CD4-positive, alpha-beta T cell (primary cell): Measurements from ENCODE around the gene RASAL3. TPM values are rescaled to one million over a fixed set of nuclear protein-coding genes. Genes with fewer than 3 reads are reported as not detected.
"Not testable (repeated sequence)": the region's sequence is repeated elsewhere in the genome, so short reads cannot be mapped to it uniquely, and the experiment has no call there.

ENCODE experiments used
- ATAC-seq: fragments of 200-7000 bp; cut with Tn5 transposase; one replicate; pipeline ENCODE4 v1.10.0; 2022; ENCODE audit warnings: mild to moderate bottlenecking; ENCODE audit not compliant: poor library complexity
- CTCF ChIA-PET: fragments of 350-600 bp; sonication (Branson Sonifier 250); formaldehyde crosslinking; loops from one replicate; lab custom pipeline; 2021; ENCODE audit warnings: antibody characterized with exemption, inconsistent platforms; lab: Charles Lee
- POLR2A ChIA-PET: fragments of 350-600 bp; sonication (Branson Sonifier 250); formaldehyde crosslinking; loops from one replicate; lab custom pipeline; 2021; ENCODE audit warnings: antibody characterized with exemption, inconsistent platforms; lab: Charles Lee
- DNase-seq, 14 experiments: peaks; one replicate each; pipeline ENCODE4 v3.0.0-alpha.2; 2013 to 2020; ENCODE audit warnings: mixed read lengths in 2 of 14
- H3K27ac ChIP-seq, 2 donors: one replicate each; pipeline versions ENCODE4 v1.5.1 to v1.7.0; 2013; ENCODE audit warnings: low read length in 2 of 2, low read depth in 1 of 2, mild to moderate bottlenecking in 1 of 2
- H3K27me3 ChIP-seq, 2 experiments: 1 replicate in 1 of 2; 2 replicates in 1 of 2; pipeline versions ENCODE4 v1.6.1 to v1.7.0; 2013; ENCODE audit warnings: low read length in 2 of 2, control low read depth in 1 of 2, mild to moderate bottlenecking in 1 of 2, moderate library complexity in 1 of 2; ENCODE audit not compliant: insufficient read depth in 2 of 2, control insufficient read depth in 1 of 2
- H3K36me3 ChIP-seq: one replicate; pipeline ENCODE4 v1.6.1; 2013; ENCODE audit warnings: low read length, control low read depth; ENCODE audit not compliant: insufficient read depth
- H3K4me1 ChIP-seq: one replicate; pipeline ENCODE4 v1.6.1; 2013; ENCODE audit warnings: low read length, control low read depth; ENCODE audit not compliant: insufficient read depth
- H3K4me3 ChIP-seq: one replicate; pipeline ENCODE4 v1.5.1; 2013; ENCODE audit warnings: mild to moderate bottlenecking, low read length, moderate library complexity
- H3K9me3 ChIP-seq, 2 experiments: 1 replicate in 1 of 2; 2 replicates in 1 of 2; pipeline versions ENCODE4 v1.6.1 to v1.7.0; 2013; ENCODE audit warnings: low read length in 2 of 2, mild to moderate bottlenecking in 2 of 2, control low read depth in 1 of 2, moderate library complexity in 1 of 2; ENCODE audit not compliant: control insufficient read depth in 1 of 2, insufficient read depth in 1 of 2
- H3K27ac Mint-ChIP-seq: one replicate; pipeline ENCODE4 v1.8.0; 2020; ENCODE audit warnings: mixed read lengths
- H3K27me3 Mint-ChIP-seq: one replicate; pipeline ENCODE4 v1.8.0; 2021; ENCODE audit warnings: mixed read lengths
- H3K36me3 Mint-ChIP-seq: one replicate; pipeline ENCODE4 v1.8.0; 2021; ENCODE audit warnings: low read depth, mixed read lengths
- H3K4me1 Mint-ChIP-seq: one replicate; pipeline ENCODE4 v1.8.0; 2021; ENCODE audit warnings: low read depth, mixed read lengths
- H3K4me3 Mint-ChIP-seq: one replicate; pipeline ENCODE4 v1.8.0; 2020; ENCODE audit warnings: mild to moderate bottlenecking, mixed read lengths
- H3K9me3 Mint-ChIP-seq: one replicate; pipeline ENCODE4 v1.8.0; 2020; ENCODE audit warnings: mixed read lengths
- CTCF ChIP-seq: fragments of 200-600 bp; IDR thresholded peaks from one replicate; pipeline ENCODE4 v1.8.0; 2022; ENCODE audit warnings: antibody characterized with exemption, mild to moderate bottlenecking
- intact Hi-C, 2 experiments: fragments of 100-400 bp; cut with DNase I in 1 of 2; cut with micrococcal nuclease in 1 of 2; formaldehyde crosslinking; loops; one replicate each; pipeline versions ENCODE4 v1.15.1 to v1.9.0; 2023 to 2025; cut with DNase I, micrococcal nuclease
- total RNA-seq, 174 experiments: library from RNA in 2 of 174; stranded (reverse) in 2 of 174; gene quantifications; one replicate each; pipeline ENCODE4 v1.2.3 and lab custom pipeline; 2021 to 2026

RASAL3 gene
- total RNA-seq, 2 experiments from 2014 or later, result 91.8 to 92.8 TPM

- TF ChIP-seq CTCF, result no peak
- no peaks in the 10 kb centered on the region for H3K27me3 Mint-ChIP-seq
- ATAC-seq, result no peak
Observed at GRCh38 chr19:15487038-15487437, 22.7 kb upstream of the RASAL3 start.

GRCh38 chr19:15485768-15486167 lies 21.4 kb upstream of the RASAL3 start:
- H3K9me3 ChIP-seq, CTCF ChIA-PET: not testable (repeated sequence)

More at GRCh38 chr19:15487038-15487437, 22.7 kb upstream of the RASAL3 start:
- POLR2A ChIA-PET, result no interaction called here
- H3K4me1 Mint-ChIP-seq, result peaks cover 8% of the 10 kb centered on the region
- no peak for DNase-seq
- H3K27ac Mint-ChIP-seq, result no peak overlapping the region
- Histone ChIP-seq H3K36me3 (no peaks in the 10 kb centered on the region), H3K9me3 (no peaks in the 10 kb centered on the region), H3K27me3 (no peaks in the 10 kb centered on the region), H3K4me3 (no peak overlapping the region), H3K4me1 (no peaks in the 10 kb centered on the region), H3K27ac (no peak overlapping the region)
- H3K4me3 Mint-ChIP-seq, result no peak overlapping the region
- CTCF ChIA-PET, result no interaction called here
- H3K9me3 Mint-ChIP-seq, result no peaks in the 10 kb centered on the region
- intact Hi-C loops, result no loop called here
- no peaks in the 10 kb centered on the region for H3K36me3 Mint-ChIP-seq

GRCh38 chr19:15480996-15481395 lies 16.7 kb upstream of the RASAL3 start:
- ChIA-PET CTCF (interaction anchor here (1.5 kb wide), 1 partner anchor 75 kb away, joined by 4 read pairs; no protein-coding TSS in a partner anchor), POLR2A (interaction anchor here (0.7 kb wide), 1 partner anchor 17 kb away, joined by 3 read pairs; no protein-coding TSS in a partner anchor)
- H3K36me3 ChIP-seq, H3K27me3 Mint-ChIP-seq, H3K9me3 ChIP-seq, H3K4me3 Mint-ChIP-seq, H3K9me3 Mint-ChIP-seq, intact Hi-C loops, ATAC-seq, DNase-seq, H3K4me3 ChIP-seq, H3K27me3 ChIP-seq, H3K36me3 Mint-ChIP-seq, H3K27ac Mint-ChIP-seq, H3K27ac ChIP-seq: not testable (repeated sequence)
- peaks cover 33% of the 10 kb centered on the region for H3K4me1 ChIP-seq
- H3K4me1 Mint-ChIP-seq, result peaks cover 37% of the 10 kb centered on the region

More at GRCh38 chr19:15485768-15486167, 21.4 kb upstream of the RASAL3 start:
- H3K4me1 Mint-ChIP-seq, H3K4me3 ChIP-seq, H3K4me3 Mint-ChIP-seq, H3K27ac Mint-ChIP-seq, H3K36me3 ChIP-seq, H3K4me1 ChIP-seq, POLR2A ChIA-PET, H3K27me3 ChIP-seq, ATAC-seq, H3K9me3 Mint-ChIP-seq, H3K27ac ChIP-seq, DNase-seq, intact Hi-C loops, H3K36me3 Mint-ChIP-seq, H3K27me3 Mint-ChIP-seq: not testable (repeated sequence)

- H3K27me3 Mint-ChIP-seq, result no peaks in the 10 kb centered on the region
- Histone ChIP-seq H3K9me3 (peaks cover 0 to 9% of the 10 kb centered on the region in 2 experiments), H3K36me3 (no peaks in the 10 kb centered on the region), H3K27ac (no peak within 1 kb of the TSS), H3K27me3 (no peaks in the 10 kb centered on the region), H3K4me1 (peaks cover 33% of the 10 kb centered on the region), H3K4me3 (no peak within 1 kb of the TSS)
- H3K36me3 Mint-ChIP-seq, result no peaks in the 10 kb centered on the region
- no peaks in the 10 kb centered on the region for H3K9me3 Mint-ChIP-seq
- POLR2A ChIA-PET, result interaction anchor here (2.8 to 3.4 kb wide), 2 partner anchors 12 to 16 kb away, joined by 11 to 17 read pairs; partner anchors contain the start of gene RASAL3
- H3K27ac Mint-ChIP-seq, result peak within 1 kb of the TSS; percentile 70
- ATAC-seq (peak; percentile 63), DNase-seq (peak in 2 of 14 experiments; percentile 26 to 28)
- CTCF ChIA-PET, result interaction anchor here (1.1 to 1.5 kb wide), 2 partner anchors 16 to 76 kb away, joined by 4 to 5 read pairs; partner anchors contain the start of gene RASAL3
- TF ChIP-seq CTCF, result no peak
- intact Hi-C loops, result loop anchor here in 1 of 2 experiments (5.0 kb wide), 1 partner anchor 53 kb away; no protein-coding TSS in a partner anchor
- H3K4me1 Mint-ChIP-seq, result peaks cover 37% of the 10 kb centered on the region
- H3K4me3 Mint-ChIP-seq, result peak within 1 kb of the TSS; percentile 27
Observed at GRCh38 chr19:15479391-15480345, 15.3 kb upstream of the RASAL3 start, which contains the start of gene PGLYRP2. Gene PGLYRP2, minus strand, starts transcription at chr19:15479501. Its CDS starts 130 bp downstream, at chr19:15479371.
